GM21360 (cell line): Measurements from ENCODE around the gene ACBD6.

Experiments used
- ATAC-seq: cut with Tn5 transposase; IDR thresholded peaks from one replicate; pipeline ENCODE4 v1.9.1; 2021; ENCODE audit warnings: mild to moderate bottlenecking, moderate library complexity; ENCODE audit not compliant: unreplicated experiment

ACBD6 gene

DNA sequence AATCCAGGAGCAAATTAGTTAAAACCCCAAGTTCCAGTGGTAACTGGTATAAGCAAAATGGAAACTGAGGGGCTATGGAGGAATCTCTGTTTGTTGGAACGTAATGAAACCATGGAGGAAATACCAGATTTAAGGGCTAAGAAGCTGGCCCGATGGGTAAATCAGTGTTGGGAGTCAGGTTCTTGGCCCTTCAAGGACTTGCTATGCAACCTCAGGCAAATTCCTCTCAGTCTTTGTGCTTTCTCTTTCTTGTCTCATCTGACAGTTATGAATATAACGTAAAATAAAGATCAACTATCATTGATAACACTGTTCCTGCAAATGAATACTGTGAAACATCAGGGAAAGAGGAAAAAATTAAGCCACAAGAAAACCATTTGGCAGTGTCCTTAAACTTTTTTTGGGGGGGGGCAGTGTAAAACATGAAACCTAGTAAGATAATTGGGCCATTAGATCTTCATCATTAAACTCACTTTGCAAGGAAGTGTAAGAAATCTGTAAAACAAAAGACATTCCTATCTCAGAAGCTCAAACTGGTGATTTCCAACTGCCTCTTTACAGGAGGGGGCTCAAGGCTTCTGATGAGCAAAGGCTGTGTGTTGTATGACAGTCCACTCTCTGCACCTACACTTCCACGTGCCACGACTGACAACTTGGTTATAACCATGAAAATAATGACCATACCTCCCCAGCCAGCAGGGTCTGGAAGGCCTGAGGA lies 224.7 kb downstream of the ACBD6 start:
- ATAC-seq = no peak

- ATAC-seq = no peak
Observed at GRCh38 chr1:180275726-180276125, 226.7 kb downstream of the ACBD6 start.

DNA sequence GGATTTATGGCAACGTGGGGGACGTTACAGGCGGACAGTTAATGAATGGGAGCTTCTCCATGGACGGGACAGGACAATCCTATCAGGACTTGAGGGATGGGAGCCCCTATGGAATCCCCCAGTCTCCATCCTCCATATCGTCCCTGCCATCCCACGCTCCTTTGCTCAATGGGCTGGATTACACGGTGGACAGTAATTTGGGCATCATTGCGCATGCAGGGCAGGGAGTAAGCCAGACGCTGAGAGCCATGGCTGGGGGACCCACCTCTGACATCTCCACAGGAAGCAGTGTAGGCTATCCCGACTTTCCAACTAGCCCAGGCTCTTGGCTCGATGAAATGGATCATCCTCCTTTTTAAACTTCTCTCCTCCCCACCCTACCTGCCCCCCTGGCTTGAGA lies 228.2 kb downstream of the ACBD6 start:
- no peak for ATAC-seq

- ATAC-seq = no peak
Observed at GRCh38 chr1:180273066-180273465, 229.3 kb downstream of the ACBD6 start.

DNA sequence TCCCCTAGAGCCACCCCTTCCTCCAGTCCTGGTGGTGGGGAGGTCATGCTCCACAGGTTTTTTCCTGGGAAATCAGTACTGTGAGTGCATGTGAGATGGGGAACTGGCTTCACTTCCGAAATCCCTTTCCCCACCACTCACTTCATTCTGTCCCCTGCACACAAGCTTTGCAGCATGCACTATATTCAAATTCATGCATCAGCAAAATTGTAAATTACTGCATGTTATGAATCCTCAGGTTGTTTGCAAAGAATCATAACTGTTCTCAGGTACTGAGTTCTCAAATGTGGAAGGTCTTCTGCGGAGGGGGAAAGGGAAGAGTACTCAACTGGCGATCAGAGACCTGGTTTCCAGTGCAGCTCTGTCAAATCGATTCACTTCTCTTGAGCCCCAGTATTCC lies 230.0 kb downstream of the ACBD6 start:
- no peak for ATAC-seq

GRCh38 chr1:180271272-180272255 lies 230.8 kb downstream of the ACBD6 start:
- no peak for ATAC-seq

DNA sequence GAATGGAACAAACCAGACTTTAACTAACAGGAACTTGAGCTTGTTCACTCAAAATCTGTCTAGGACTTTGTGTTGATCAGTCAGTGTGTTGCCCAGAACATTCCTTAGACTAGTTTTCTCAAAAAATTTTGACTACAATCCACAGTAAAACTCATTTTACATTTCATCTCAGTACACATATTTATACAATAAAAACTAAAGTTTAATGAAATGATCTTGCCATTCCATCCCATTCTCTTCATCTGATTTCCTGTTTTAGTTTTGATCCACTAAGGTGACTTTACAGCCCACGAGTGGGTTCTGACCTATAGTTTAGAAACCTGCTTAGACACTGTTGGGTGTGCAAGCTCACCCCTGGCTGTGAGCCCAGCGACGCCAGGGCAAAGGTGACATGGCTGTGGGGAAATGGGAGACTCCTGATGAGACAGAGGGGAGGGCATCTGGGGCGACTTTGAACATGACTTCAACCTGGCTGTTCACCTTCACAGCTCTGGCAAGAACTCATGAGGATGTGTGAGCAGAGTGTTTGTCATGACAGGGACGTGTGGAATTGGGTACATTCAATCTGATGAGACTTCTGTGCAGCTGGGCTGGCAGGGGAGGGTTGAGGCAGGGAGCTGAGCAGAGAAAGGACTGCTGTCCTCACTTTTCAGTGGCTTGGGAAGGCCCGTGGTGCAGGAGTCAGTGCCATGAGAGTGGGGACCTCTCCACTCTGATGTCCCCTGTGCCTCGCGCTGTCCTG lies 231.7 kb downstream of the ACBD6 start:
- no peak for ATAC-seq

GRCh38 chr1:180269645-180270529 lies 232.5 kb downstream of the ACBD6 start:
- ATAC-seq = no peak

DNA sequence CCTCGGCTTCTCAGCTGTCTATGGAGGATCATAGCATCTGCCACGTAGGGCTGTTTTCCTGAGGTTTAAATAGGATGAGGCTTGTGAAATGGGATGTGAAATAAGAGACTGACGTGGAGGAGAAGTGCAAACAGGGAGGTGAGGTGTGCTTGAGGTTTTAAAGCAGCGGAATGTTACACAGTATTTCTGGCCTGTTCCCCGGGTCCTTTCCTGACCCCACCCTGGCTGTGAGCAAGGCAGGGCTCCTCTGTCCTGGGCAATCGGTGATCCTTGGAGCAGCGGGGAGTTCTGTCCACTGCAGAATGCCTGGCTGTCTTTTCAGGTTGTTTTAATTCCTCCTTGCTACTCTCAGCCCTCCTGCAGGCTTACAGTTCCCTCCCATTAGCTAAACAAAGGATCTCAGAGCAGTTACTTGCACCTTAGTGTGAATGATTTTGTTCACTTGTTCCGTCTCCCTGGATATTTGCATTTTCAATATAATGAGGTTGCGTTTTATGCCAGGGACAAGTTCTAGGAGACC lies 233.8 kb downstream of the ACBD6 start:
- no peak for ATAC-seq

- ATAC-seq = no peak
Observed at GRCh38 chr1:180267761-180268555, 234.4 kb downstream of the ACBD6 start.

- ATAC-seq = no peak
Observed at GRCh38 chr1:180267211-180267561, 235.2 kb downstream of the ACBD6 start.

GRCh38 chr1:180266275-180267210 lies 235.8 kb downstream of the ACBD6 start:
- ATAC-seq = no peak

DNA sequence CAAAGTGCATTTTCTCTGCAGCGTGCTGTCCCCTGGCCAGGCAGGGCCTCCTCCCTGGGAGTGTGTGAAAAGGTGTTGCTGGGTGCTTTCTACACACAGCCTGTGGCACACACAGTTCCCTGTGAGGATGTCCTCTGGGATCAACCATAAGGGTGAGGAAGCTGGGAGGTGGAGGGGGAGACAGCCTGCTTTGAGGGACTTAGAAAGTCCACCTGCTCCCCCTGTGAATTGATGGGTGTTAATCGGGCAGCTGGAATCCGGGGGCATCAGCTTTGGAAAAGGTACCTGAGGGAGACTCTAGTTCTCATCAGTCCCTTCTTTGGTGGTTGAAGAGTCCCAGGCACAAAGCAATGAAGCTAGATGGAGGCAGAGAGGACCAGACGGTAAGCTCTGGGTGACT lies 236.5 kb downstream of the ACBD6 start:
- no peak for ATAC-seq

DNA sequence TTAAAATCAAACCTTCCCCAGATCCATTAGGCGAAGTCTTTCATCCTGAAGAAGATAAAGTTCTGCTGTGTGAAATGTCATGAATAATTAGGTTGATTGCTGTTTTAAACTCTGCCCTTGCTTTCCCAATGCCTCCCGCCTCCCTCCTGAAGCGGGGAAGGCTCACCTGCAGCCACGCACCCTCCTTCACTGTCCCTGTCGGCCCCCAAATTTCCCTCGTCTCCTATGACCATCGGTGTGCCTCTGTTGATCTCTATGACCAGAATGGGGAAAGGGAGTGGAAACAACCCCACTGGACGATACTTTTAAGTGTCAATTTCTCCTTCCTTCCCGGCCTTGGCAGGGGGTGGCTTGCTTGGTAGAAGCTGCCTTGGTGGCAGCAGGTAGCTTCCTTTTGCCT lies 237.2 kb downstream of the ACBD6 start:
- no peak for ATAC-seq

GRCh38 chr1:180264595-180264994 lies 237.8 kb downstream of the ACBD6 start:
- no peak for ATAC-seq

DNA sequence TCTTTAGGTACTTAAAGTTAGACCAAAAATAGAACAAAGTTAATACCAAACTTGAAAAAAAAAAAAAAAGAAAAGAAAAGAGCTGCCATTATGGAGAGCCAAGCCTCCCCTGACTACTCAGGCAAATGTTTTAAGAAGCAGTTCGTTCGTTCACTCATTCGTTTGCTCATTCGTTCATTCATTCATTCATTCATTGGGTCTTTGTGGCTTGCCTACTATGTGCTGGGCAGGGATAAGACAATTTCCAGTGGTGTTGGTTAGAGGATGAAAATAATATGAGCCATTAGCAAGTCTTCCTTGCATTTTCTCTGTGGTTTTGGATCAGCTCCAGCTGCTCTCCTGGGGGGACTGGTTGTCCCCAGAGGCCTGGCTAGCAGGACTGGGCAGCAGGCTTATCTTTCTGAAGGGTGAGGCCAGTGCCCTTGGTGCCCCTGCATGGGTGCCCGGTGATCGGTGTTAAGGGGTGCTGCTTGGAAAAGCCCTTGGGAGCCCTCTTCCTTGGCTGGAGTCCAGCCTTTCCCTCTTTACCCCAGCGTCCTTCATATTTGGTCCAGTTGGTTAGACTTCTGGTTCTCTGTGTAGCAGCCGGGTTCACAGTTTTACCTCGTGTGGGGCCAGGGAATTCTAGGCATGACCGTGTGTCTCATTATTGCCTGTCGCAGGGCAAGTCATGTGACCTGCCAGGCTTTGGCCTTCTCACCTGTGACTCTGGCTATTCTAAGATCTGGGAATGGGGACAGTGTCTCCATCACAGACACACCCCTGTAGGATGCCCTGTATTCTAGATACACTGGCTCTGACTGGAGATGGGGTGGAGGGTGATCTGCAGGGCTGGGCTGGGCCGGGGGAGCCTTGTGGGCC lies 239.5 kb downstream of the ACBD6 start:
- ATAC-seq = no peak

DNA sequence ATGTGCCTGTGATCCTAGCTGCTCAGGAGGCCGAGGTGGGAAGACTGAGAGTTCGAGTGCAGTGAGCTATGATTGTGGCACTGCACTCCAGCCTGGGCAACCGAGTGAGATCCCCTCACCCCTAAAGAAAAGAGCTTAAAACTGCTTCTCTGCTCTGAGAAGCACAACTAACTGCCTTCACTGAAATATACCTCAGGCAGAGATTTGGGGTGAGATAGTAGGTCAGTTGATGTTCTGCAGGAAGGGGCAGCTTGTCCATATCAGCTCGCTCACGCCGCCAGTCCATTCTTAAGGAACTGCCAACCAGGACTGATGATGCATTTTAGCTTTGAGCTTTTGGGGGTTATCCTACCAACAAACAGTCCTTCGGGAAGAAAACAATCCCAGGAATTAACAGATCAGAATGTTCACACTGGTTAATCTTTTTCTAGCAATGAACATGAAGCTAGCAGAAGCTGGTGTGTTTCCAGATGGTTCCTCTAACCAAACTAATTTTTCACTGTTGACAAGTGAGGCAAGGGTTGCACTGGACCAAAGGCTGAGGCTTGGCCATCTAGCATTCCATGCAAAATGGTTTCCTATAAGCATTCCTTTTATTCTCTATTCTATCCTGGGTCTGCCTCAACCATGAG lies 240.7 kb downstream of the ACBD6 start:
- no peak for ATAC-seq
